K562 (cell line): ENCODE data around the gene PEAR1. TPM values are rescaled to one million over a fixed set of nuclear protein-coding genes. Genes with fewer than 3 reads are reported as not detected.

Source experiments
- ATAC-seq: fragments of 200-7000 bp; cut with Tn5 transposase; 3 replicates; pipeline ENCODE4 v1.9.1; 2020; ENCODE audit warnings: moderate library complexity
- BruUV-seq: library from RNA; stranded (reverse); fragments of 400-500 nt; replicated peaks from 2 replicates; lab custom pipeline; 2021; lab: Mats Ljungman, UMichigan
- CTCF ChIA-PET: fragments of 300-600 bp; formaldehyde crosslinking; extraction: SDS; loops from one replicate; lab custom pipeline; 2021; ENCODE audit warnings: low intra/inter-chr PET ratio; lab: Yijun Ruan, JAX
- POLR2A ChIA-PET: fragments of 300-600, 350-650 bp; sonication (Branson Sonifier 250); formaldehyde crosslinking; extraction: SDS; loops from one replicate; lab custom pipeline; 2021; ENCODE audit warnings: antibody characterized with exemption, inconsistent platforms; lab: Yijun Ruan, JAX
- DNase-seq, 4 experiments: peaks; one replicate each; pipeline versions ENCODE4 v3.0.0 to v3.0.0-alpha.2; 2011 to 2018; ENCODE audit warnings: low spot score in 3 of 4, mixed read lengths in 3 of 4; ENCODE audit errors: extremely low read depth in 1 of 4
- FAIRE-seq: peaks from 2 replicates; lab custom pipeline; 2011; peaks lifted over from hg19 to GRCh38; lab: Jason Lieb, UNC
- H2AFZ ChIP-seq: 2 replicates; pipeline ENCODE4 v1.6.0; 2011; ENCODE audit warnings: low read depth, low read length, control low read depth, inconsistent platforms
- H3K27ac ChIP-seq: fragments of 200-600 bp; 3 replicates; pipeline ENCODE4 v1.8.0; 2011; ENCODE audit warnings: low read depth, mild to moderate bottlenecking, control low read depth, inconsistent platforms, low read length, moderate library complexity, mixed read lengths; ENCODE audit errors: extremely low read depth
- H3K27me3 ChIP-seq, 2 experiments: fragments of 300-600 bp in 1 of 2; 2 replicates in 1 of 2; 3 replicates in 1 of 2; pipeline versions ENCODE4 v1.6.0 to v1.8.0; 2011; ENCODE audit warnings: inconsistent platforms in 2 of 2, low read length in 2 of 2, mild to moderate bottlenecking in 1 of 2, mixed read lengths in 1 of 2, moderate library complexity in 1 of 2; ENCODE audit not compliant: control insufficient read depth in 2 of 2, insufficient read depth in 2 of 2
- H3K36me3 ChIP-seq: fragments of 300-600 bp; 3 replicates; pipeline ENCODE4 v1.8.0; 2011; ENCODE audit warnings: mild to moderate bottlenecking, low read length, inconsistent platforms; ENCODE audit not compliant: control insufficient read depth, insufficient read depth
- H3K4me1 ChIP-seq, 2 experiments: fragments of 200-600 bp in 1 of 2; replicated peaks in 1 of 2; 2 replicates in 1 of 2; 3 replicates in 1 of 2; pipeline versions ENCODE4 v1.5.1 to v1.8.0; 2011; ENCODE audit warnings: inconsistent platforms in 2 of 2, low read length in 2 of 2, mild to moderate bottlenecking in 1 of 2, mixed read lengths in 1 of 2, moderate library complexity in 1 of 2; ENCODE audit not compliant: control insufficient read depth in 2 of 2, insufficient read depth in 2 of 2
- H3K4me2 ChIP-seq: 2 replicates; pipeline ENCODE4 v1.6.1; 2011; ENCODE audit warnings: low read length, control low read depth, inconsistent platforms, mixed read lengths; ENCODE audit not compliant: insufficient read depth
- H3K4me3 ChIP-seq: fragments of 200-600 bp; sonication (generic), shearing (Covaris generic); 2 replicates; pipeline ENCODE4 v1.5.1; 2016; ENCODE audit warnings: control low read depth, inconsistent platforms
- H3K79me2 ChIP-seq: fragments of 200-600 bp; 3 replicates; pipeline ENCODE4 v1.8.0; 2011; ENCODE audit warnings: low read length, inconsistent platforms; ENCODE audit not compliant: control insufficient read depth, insufficient read depth
- H3K9ac ChIP-seq, 2 experiments: 2 replicates each; pipeline versions ENCODE4 v1.6.0 to v1.6.1; 2011; ENCODE audit warnings: low read depth in 2 of 2, low read length in 2 of 2, control low read depth in 1 of 2, inconsistent platforms in 1 of 2, mild to moderate bottlenecking in 1 of 2, mixed read lengths in 1 of 2; ENCODE audit not compliant: insufficient read depth in 1 of 2
- H3K9me1 ChIP-seq: one replicate; pipeline ENCODE4 v1.6.0; 2011; ENCODE audit warnings: inconsistent platforms, mild to moderate bottlenecking, low read length, moderate library complexity; ENCODE audit not compliant: control insufficient read depth, insufficient read depth
- H3K9me3 ChIP-seq: replicated peaks from 2 replicates; pipeline ENCODE4 v1.5.1; 2011; ENCODE audit warnings: low read depth, low read length, inconsistent platforms; ENCODE audit not compliant: control insufficient read depth, insufficient read depth
- H4K20me1 ChIP-seq: replicated peaks from 2 replicates; pipeline ENCODE4 v1.6.1; 2011; ENCODE audit warnings: low read length, inconsistent platforms, mixed read lengths; ENCODE audit not compliant: control insufficient read depth, insufficient read depth
- BCOR ChIP-seq: fragments of 450-650 bp; IDR thresholded peaks from 2 replicates; pipeline ENCODE4 v1.6.1; 2016
- DACH1 ChIP-seq: fragments of 450-650 bp; IDR thresholded peaks from 2 replicates; pipeline ENCODE4 v1.6.1; 2018; ENCODE audit not compliant: partially characterized antibody
- FIP1L1 ChIP-seq: fragments of 200-400 bp; formaldehyde crosslinking; IDR thresholded peaks from 2 replicates; pipeline ENCODE4 v1.6.1; 2018; ENCODE audit warnings: mild to moderate bottlenecking, low read depth, low read length; ENCODE audit not compliant: poor library complexity, severe bottlenecking
- KDM1A ChIP-seq, 2 experiments: fragments of 450-650 bp; IDR thresholded peaks; 2 replicates each; pipeline ENCODE4 v1.6.1; 2016; ENCODE audit warnings: mild to moderate bottlenecking in 2 of 2
- RBM25 ChIP-seq: fragments of 200-400 bp; formaldehyde crosslinking; IDR thresholded peaks from 2 replicates; pipeline ENCODE4 v1.6.1; 2018; ENCODE audit warnings: low read length, low read depth, moderate library complexity; ENCODE audit not compliant: severe bottlenecking
- STAT5A ChIP-seq: IDR thresholded peaks from 2 replicates; pipeline ENCODE4 v1.6.1; 2012; ENCODE audit warnings: low read length, inconsistent platforms, borderline replicate concordance
- VEZF1 ChIP-seq: fragments of 200-800 bp; sonication (Bioruptor generic); IDR thresholded peaks from 2 replicates; pipeline ENCODE4 v1.6.1; 2017; ENCODE audit warnings: missing genetic modification characterization, missing compliant biosample characterization
- ZHX1 ChIP-seq: fragments of 150-350 bp; conservative IDR thresholded peaks from 2 replicates; pipeline ENCODE4 v1.6.1; 2014; ENCODE audit warnings: low read length
- WGBS: fragments of 100-300 bp; shearing (Covaris generic); methylation state at CpG from one replicate; pipeline ENCODE4 v1.1.6; 2016; ENCODE audit warnings: low coverage, mixed read lengths; ENCODE audit not compliant: insufficient coverage; ENCODE audit errors: missing lambda C conversion rate; 5-methylcytosine and 5-hydroxymethylcytosine counted together
- in situ Hi-C: fragments of 300-500 bp; cut with MboI; formaldehyde crosslinking; loops from 4 replicates; pipeline ENCODE4 v1.15.0; 2018; ENCODE audit warnings: inconsistent platforms, mixed read lengths
- intact Hi-C: fragments of 100-400 bp; cut with micrococcal nuclease; formaldehyde crosslinking; loops from 2 replicates; pipeline ENCODE4 v1.14.2; 2022
- polyA plus RNA-seq, 8 experiments: library from polyadenylated mRNA; depleted of rRNA in 4 of 8; stranded (reverse) in 5 of 8; unstranded in 3 of 8; fragments of >200 nt; fragmentation: Nextera tagmentation in 2 of 8; fragmentation: Illumina TruSeq in 1 of 8; extraction: Ambion mirVana in 2 of 8; extraction: Trizol in 1 of 8; gene quantifications; 2 replicates each; pipeline versions ENCODE4 v1.2.1 to v1.2.3, GENCODE V29; 2011 to 2014; ENCODE audit warnings: inconsistent platforms in 1 of 8, missing spikeins in 1 of 8
- total RNA-seq, 7 experiments: library from RNA; depleted of rRNA in 6 of 7; stranded (reverse); fragments of >200 nt in 6 of 7; fragmentation: Illumina TruSeq in 2 of 7; extraction: Trizol in 2 of 7; gene quantifications; 2 replicates each; pipeline versions ENCODE4 v1.2.1 to v1.2.3, GENCODE V29; 2011 to 2021; ENCODE audit warnings: low replicate concordance in 1 of 7

Gene PEAR1
- total and polyA plus RNA-seq, 9 of the 15 experiments (the other 6 are each of a cell fraction or from before 2014, with no cell fraction given): 0.87 to 13.9 (median 6.1) TPM

GRCh38 chr1:156898971-156899664 is 5.6 kb downstream of the PEAR1 start:
- H3K4me3 ChIP-seq: no peak overlapping the region
- no peaks in the 10 kb centered on the region for H3K9me1 ChIP-seq
- H3K4me2 ChIP-seq: no peak overlapping the region
- in situ Hi-C loops: no loop called here
- 51% methylated on average over 12 of the region's 12 CpGs for WGBS
- no peaks in the 10 kb centered on the region for H3K9me3 ChIP-seq
- no peak overlapping the region for H3K27ac ChIP-seq
- no peak overlapping the region for H3K9ac ChIP-seq
- ATAC-seq (no peak), FAIRE-seq (no peak), DNase-seq (no peak)
- H2AFZ ChIP-seq: peak overlapping the region; percentile 57; the same call in 1 of the 2 replicates
- no peaks in the 10 kb centered on the region for H4K20me1 ChIP-seq
- H3K27me3 ChIP-seq: no peaks in the 10 kb centered on the region
- POLR2A ChIA-PET: interaction anchor here (0.5 to 1.8 kb wide), 4 partner anchors 9 to 18 kb away, joined by 3 to 7 read pairs (median 4); no protein-coding TSS in a partner anchor
- CTCF ChIA-PET: no interaction called here
- intact Hi-C loops: no loop called here
- BruUV-seq: no TSS peak
- TF ChIP-seq VEZF1 (0 out of 2 replicates have a peak, but pooled peaks have one; percentile 9), KDM1A (IDR thresholded peaks at IDR 0.05) (peak; percentile 52 to 69; a peak in 3 of 4 replicates), STAT5A (no peak), RBM25 (peak; percentile 60), BCOR (peak; percentile 86), FIP1L1 (no peak), ZHX1 (no peak), DACH1 (no peak)
- no peaks in the 10 kb centered on the region for H3K79me2 ChIP-seq
- H3K36me3 ChIP-seq: no peaks in the 10 kb centered on the region
- H3K4me1 ChIP-seq: peaks cover 34 to 51% of the 10 kb centered on the region in 2 experiments
